Fibroblast of skin of left quadriceps (primary cell): ENCODE measurements around the gene RTEL1.

Experiments
- DNase-seq, 2 experiments: peaks; one replicate each; pipeline ENCODE4 v3.0.0-alpha.2; 2013; ENCODE audit warnings: low read depth in 2 of 2

The RTEL1 gene

DNA sequence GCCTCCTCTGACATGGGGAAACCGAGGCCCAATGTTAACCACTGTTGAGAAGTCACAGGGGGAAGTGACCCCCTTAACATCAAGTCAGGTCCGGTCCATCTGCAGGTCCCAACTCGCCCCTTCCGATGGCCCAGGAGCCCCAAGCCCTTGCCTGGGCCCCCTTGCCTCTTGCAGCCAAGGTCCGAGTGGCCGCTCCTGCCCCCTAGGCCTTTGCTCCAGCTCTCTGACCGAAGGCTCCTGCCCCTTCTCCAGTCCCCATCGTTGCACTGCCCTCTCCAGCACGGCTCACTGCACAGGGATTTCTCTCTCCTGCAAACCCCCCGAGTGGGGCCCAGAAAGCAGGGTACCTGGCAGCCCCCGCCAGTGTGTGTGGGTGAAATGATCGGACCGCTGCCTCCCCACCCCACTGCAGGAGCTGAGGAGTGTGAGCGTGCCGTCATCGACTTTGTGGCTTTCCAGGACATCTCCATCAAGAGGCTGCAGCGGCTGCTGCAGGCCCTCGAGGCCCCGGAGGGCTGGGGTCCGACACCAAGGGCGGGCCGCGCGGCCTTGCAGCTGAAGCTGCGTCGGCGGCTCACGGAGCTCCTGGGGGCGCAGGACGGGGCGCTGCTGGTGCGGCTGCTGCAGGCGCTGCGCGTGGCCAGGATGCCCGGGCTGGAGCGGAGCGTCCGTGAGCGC, 39.9 kb downstream of the RTEL1 start:
- DNase-seq, result no peak

GRCh38 chr20:63698739-63699465, 40.8 kb downstream of the RTEL1 start:
- DNase-seq, result peak; percentile 62 to 66

- no peak for DNase-seq
Observed at GRCh38 chr20:63699466-63700198, 41.5 kb downstream of the RTEL1 start.

GRCh38 chr20:63700199-63701050, 42.3 kb downstream of the RTEL1 start:
- no peak for DNase-seq

DNA sequence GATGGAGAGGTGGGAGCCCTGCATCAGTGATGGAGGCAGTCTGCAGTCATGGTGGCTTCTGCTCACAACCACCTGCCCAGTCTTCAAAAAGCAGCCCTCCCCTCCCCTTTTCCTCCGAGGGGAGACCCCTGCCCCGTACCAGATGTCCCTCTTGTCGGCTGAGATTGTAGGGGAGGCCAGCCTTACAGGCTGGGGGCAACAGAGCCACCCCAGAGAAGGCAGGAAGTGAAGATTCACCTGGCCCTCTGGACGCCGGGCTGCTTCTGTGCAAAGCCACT, 42.9 kb downstream of the RTEL1 start:
- no peak for DNase-seq

GRCh38 chr20:63701329-63702035, 43.4 kb downstream of the RTEL1 start:
- DNase-seq, result no peak

DNA sequence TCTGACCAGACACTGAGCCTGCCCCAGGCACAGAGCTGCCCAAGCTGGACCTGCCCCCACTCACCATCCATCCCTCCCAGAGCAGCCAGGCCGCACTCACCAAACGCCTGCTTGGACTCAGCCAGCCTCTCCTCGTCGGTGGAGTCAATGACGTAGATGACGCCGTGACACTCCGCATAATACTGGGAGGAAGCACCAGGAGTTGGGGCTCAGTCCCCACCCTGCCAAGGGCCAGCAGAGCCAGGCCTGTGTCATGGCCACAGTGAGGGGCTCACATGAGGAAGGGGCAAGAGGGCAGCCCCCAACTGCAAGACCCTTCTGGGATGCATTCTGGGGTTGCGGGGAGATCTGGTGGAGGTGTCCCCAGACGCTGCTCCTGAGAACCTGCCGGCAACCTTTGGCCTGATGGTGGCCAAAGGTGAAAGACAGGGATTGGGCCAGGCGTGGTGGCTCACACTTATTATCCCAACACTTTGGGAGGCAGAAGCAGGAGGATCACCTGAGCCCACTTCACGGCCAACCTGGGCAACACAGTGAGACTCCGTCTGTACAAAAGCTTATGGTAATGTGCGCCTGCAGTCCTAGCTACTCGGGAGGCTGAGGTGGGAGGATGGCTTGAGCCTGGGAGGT, 44.0 kb downstream of the RTEL1 start:
- no peak for DNase-seq

- DNase-seq, result no peak
Observed at GRCh38 chr20:63702751-63703470, 44.8 kb downstream of the RTEL1 start.

GRCh38 chr20:63703471-63703975, 45.4 kb downstream of the RTEL1 start:
- DNase-seq, result no peak

DNA sequence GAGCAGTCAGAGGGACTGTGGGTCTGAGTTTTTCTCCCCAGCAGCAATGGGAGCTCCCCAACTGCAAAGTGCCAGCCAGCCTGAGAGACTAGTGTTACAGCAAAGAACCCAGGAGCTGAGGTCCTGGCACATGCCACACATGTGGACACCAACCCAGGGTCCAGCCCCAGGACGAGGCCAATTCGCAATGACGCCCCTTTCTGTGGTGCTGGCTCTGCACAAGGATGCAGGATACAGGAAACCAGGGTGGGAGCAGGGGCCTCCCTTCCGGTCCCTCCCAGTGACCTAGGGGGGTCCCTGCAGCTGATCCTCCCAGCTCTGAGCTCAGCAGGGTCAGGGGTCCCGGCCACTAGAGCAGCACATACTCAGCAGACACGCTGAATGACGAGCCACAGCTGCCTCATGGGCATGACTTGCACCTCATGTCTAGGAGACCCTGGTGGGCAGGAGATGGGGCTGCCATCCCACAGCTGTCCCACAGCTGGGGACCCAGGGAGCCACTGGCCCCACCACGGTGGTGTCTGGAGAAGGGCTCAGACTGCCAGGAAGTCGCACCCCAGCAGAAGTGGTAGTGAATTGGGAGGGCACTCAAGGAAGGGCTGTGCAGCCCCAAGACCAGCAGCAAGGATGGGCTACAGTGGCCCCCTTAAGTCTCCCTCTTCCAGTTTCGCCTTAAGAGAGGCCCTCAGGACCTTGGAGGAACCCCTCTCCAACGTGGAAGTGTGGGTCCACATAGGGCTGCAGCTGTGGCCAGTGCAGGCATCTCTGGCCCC, 46.0 kb downstream of the RTEL1 start:
- DNase-seq, result no peak

DNA sequence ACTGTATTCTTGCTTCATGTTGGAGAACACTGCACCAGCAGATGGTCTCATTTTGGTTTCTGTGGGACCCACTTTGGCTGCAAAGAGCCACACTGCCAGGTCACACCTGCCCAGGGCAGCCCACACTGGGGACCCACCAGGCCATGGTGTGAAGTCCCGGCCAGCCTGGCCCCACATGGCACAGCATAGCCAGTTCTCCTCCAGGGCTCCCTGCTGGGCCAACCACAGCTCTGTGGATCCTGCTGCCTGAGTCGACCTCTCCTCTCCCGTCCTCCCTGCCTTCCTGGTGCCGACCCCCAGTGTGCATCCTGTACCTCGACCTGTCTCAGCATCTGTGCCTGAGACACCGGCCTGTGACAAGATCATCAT, 46.6 kb downstream of the RTEL1 start:
- DNase-seq, result no peak

- DNase-seq, result no peak
Observed at GRCh38 chr20:63705232-63706026, 47.3 kb downstream of the RTEL1 start.

DNA sequence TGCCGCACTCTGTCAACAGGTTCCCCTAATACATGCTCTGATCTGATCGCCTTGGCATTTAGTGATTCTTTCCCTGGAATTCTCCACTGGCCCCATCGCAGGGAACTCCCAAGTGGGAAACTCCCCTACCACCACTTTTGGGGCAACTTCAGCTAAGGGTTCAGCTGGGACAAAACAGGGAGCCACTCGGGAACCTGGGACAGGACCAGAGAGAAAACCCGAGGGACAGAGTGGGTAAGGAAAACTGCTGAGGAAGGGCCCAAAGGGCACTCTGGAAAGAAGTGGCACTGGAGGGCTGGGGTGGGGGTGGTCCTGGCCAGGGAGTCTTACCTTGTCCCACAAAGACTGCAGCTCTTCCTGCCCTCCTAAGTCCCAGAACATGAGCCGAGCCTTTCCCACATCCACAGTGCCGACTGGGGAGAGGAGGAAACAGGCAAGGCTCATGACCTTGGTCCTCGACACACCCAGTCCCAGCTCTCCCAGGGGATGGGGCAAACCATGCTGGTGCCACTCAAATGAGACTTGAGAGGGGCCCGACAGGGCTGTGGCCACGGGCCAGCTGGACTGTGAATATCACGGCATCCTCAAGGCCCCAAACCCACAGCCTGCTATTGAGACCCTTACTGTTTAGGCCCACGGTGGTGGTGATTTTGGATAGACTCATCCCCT, 48.0 kb downstream of the RTEL1 start:
- DNase-seq, result no peak

- no peak for DNase-seq
Observed at GRCh38 chr20:63706852-63707557, 48.9 kb downstream of the RTEL1 start.

- DNase-seq, result peak; percentile 40 to 43
Observed at GRCh38 chr20:63707558-63708300, 49.6 kb downstream of the RTEL1 start, which contains the start of the genes ARFRP1 and ZGPAT. Gene ARFRP1, minus strand, starts transcription at chr20:63707976. Its CDS starts 885 bp downstream, at chr20:63707091. Gene ZGPAT, plus strand, starts transcription at chr20:63708039. Its CDS starts 542 bp downstream, at chr20:63708581.
